ENCODE data around the gene SLC30A5.

The SLC30A5 gene

GRCh38 chr5:69167929-69168328 is 74.1 kb downstream of the SLC30A5 start:
- DNase-seq: no peak

- no peak for DNase-seq
Measured at GRCh38 chr5:69170495-69170894, 76.7 kb downstream of the SLC30A5 start.

DNA sequence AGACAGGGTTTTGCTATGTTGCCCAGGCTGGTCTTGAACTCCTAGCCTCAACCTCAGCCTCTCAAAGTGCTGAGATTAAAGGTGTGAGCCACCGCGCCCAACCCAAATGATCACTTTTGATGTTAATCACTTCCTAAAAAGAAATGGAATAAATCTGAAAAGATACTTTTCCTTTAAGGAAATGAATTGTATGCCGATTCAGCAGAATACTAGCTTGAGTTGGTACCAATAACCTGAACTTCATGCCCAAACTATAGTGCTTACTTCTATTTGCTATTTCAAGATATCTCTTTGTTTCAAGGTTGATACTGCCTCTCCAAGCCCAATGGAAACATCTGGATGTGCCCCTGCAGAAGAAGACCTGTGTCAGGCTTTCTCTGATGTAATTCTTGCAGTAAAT is 77.2 kb downstream of the SLC30A5 start:
- DNase-seq: no peak
